Measurements from ENCODE around the gene PTGFR.

PTGFR gene

GRCh38 chr1:78522136-78522535, 31.4 kb downstream of the PTGFR start:
- DNase-seq = no peak

GRCh38 chr1:78526496-78526895, 35.7 kb downstream of the PTGFR start:
- DNase-seq = no peak

- no peak for DNase-seq
Measured at GRCh38 chr1:78527706-78528105, 36.9 kb downstream of the PTGFR start.

- no peak for DNase-seq
Measured at GRCh38 chr1:78533527-78533926, 42.8 kb downstream of the PTGFR start.

- no peak for DNase-seq
Measured at GRCh38 chr1:78535286-78535685, 44.5 kb downstream of the PTGFR start.

- no peak for DNase-seq
Measured at GRCh38 chr1:78536427-78536826, 45.7 kb downstream of the PTGFR start.

- DNase-seq = no peak
Measured at GRCh38 chr1:78540048-78540447, 49.3 kb downstream of the PTGFR start.

- DNase-seq = no peak
Measured at GRCh38 chr1:78541479-78541878, 50.7 kb downstream of the PTGFR start.

GRCh38 chr1:78543941-78544643, 53.3 kb downstream of the PTGFR start:
- no peak for DNase-seq

- no peak for DNase-seq
Measured at GRCh38 chr1:78547081-78547480, 56.3 kb downstream of the PTGFR start.

- DNase-seq = no peak
Measured at GRCh38 chr1:78549331-78549730, 58.6 kb downstream of the PTGFR start.

GRCh38 chr1:78549891-78550290, 59.1 kb downstream of the PTGFR start:
- no peak for DNase-seq

- no peak for DNase-seq
Measured at GRCh38 chr1:78553859-78554258, 63.1 kb downstream of the PTGFR start.

- no peak for DNase-seq
Measured at GRCh38 chr1:78554840-78555239, 64.1 kb downstream of the PTGFR start.

GRCh38 chr1:78559680-78560079, 68.9 kb downstream of the PTGFR start:
- DNase-seq = no peak

GRCh38 chr1:78560811-78561210, 70.0 kb downstream of the PTGFR start:
- DNase-seq = no peak

- DNase-seq = no peak
Measured at GRCh38 chr1:78561856-78562255, 71.1 kb downstream of the PTGFR start.

GRCh38 chr1:78565393-78565792, 74.6 kb downstream of the PTGFR start:
- no peak for DNase-seq

- DNase-seq = no peak
Measured at GRCh38 chr1:78570539-78570938, 79.8 kb downstream of the PTGFR start.

GRCh38 chr1:78577257-78578100, 86.7 kb downstream of the PTGFR start:
- no peak for DNase-seq

GRCh38 chr1:78586572-78586971, 95.8 kb downstream of the PTGFR start:
- DNase-seq = no peak

GRCh38 chr1:78587211-78587610, 96.4 kb downstream of the PTGFR start:
- DNase-seq = no peak
